ENCODE data around the gene RNF212B. TPM values are rescaled to one million over a fixed set of nuclear protein-coding genes. Genes with fewer than 3 reads are reported as not detected.
"Not testable (repeated sequence)": the region's sequence is repeated elsewhere in the genome, so short reads cannot be mapped to it uniquely, and the experiment has no call there.

The RNF212B gene
- total and polyA plus RNA-seq, 3 donors from 2014 or later = 5.4 to 23.2 (median 18.3) TPM

DNA sequence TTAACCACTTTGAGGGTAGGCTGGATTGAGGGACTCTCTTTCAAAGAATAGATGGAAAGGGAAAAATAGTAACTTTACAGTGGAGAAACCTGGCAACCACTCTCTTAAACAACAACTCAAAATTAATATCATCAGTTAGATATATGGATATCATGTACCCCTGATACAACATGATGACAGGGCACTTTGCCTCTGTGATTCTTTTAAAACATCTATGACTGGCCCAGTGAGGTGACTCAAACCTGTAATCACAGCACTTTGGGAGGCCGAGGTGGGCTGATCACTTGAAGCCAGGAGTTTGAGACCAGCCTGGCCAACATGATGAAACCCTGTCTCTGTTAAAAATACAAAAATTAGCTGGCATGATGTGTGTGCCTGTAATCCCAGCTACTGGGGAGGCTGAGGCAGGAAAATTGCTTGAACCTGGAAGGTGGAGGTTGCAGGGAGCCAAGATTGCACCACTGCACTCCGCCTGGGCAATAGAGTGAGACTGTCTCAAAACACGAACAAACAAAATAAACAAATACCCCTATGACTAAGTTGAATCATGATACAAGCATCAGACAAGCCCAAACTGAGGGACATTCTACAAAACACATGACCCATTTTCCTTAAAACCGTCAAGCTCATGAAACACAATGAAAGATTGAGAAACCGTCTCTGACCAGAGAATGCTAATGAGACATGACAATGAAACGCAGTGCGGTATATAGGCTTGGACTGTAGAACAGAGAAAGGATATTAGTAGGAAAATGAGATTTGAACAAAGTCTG lies 27.9 kb upstream of the RNF212B start:
- H3K4me3 ChIP-seq = no peak overlapping the region
- no peak for DNase-seq
- intact Hi-C loops (cut with DNase I; ENCODE audit: low total_unique reads) = no loop called here
- no peaks in the 10 kb centered on the region for H3K27me3 ChIP-seq
- H3K4me1 ChIP-seq = no peaks in the 10 kb centered on the region
- no peaks in the 10 kb centered on the region for H3K9me3 ChIP-seq
- TF ChIP-seq POLR2A (IDR thresholded peaks at IDR 0.05) = no peak
- TF ChIP-seq, protein P1, sequence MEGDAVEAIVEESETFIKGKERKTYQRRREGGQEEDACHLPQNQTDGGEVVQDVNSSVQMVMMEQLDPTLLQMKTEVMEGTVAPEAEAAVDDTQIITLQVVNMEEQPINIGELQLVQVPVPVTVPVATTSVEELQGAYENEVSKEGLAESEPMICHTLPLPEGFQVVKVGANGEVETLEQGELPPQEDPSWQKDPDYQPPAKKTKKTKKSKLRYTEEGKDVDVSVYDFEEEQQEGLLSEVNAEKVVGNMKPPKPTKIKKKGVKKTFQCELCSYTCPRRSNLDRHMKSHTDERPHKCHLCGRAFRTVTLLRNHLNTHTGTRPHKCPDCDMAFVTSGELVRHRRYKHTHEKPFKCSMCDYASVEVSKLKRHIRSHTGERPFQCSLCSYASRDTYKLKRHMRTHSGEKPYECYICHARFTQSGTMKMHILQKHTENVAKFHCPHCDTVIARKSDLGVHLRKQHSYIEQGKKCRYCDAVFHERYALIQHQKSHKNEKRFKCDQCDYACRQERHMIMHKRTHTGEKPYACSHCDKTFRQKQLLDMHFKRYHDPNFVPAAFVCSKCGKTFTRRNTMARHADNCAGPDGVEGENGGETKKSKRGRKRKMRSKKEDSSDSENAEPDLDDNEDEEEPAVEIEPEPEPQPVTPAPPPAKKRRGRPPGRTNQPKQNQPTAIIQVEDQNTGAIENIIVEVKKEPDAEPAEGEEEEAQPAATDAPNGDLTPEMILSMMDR (IDR thresholded peaks at IDR 0.05) = no peak
- H3K27ac ChIP-seq = no peak overlapping the region
- H3K36me3 ChIP-seq (ENCODE audit: low read depth, missing control alignments) = no peaks in the 10 kb centered on the region
- 93 to 95% methylated on average over 7 of the region's 7 CpGs for WGBS, 2 donors

DNA sequence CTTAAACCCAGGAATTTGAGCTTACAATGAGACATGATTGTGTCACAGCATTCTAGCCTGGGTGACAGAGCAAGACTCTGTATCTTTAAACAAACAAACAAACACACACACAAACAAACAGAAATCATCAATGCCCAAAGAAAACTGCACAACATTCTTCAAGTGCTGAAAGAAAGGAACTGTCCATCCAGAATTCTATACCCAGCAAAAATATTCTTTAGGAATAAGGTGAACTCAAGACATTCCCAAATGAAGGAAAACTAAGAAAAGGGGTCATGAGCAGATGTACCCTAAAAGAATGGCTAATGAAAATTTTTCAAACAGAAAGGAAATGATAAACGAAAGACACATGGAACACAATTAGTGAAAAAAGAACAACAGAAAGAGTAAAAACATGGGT lies 22.3 kb upstream of the RNF212B start:
- Histone ChIP-seq H3K27me3 (no peaks in the 10 kb centered on the region), H3K36me3 (ENCODE audit: low read depth, missing control alignments) (no peaks in the 10 kb centered on the region), H3K4me3 (no peak overlapping the region), H3K27ac (no peak overlapping the region), H3K9me3 (no peaks in the 10 kb centered on the region), H3K4me1 (no peaks in the 10 kb centered on the region)
- WGBS, 2 donors = 90 to 95% methylated on average over 1 of the region's 1 CpG
- intact Hi-C loops (cut with DNase I; ENCODE audit: low total_unique reads) = no loop called here
- DNase-seq = no peak
- TF ChIP-seq, protein P1 (IDR thresholded peaks at IDR 0.05) = no peak
- no peak for TF ChIP-seq POLR2A (IDR thresholded peaks at IDR 0.05)

DNA sequence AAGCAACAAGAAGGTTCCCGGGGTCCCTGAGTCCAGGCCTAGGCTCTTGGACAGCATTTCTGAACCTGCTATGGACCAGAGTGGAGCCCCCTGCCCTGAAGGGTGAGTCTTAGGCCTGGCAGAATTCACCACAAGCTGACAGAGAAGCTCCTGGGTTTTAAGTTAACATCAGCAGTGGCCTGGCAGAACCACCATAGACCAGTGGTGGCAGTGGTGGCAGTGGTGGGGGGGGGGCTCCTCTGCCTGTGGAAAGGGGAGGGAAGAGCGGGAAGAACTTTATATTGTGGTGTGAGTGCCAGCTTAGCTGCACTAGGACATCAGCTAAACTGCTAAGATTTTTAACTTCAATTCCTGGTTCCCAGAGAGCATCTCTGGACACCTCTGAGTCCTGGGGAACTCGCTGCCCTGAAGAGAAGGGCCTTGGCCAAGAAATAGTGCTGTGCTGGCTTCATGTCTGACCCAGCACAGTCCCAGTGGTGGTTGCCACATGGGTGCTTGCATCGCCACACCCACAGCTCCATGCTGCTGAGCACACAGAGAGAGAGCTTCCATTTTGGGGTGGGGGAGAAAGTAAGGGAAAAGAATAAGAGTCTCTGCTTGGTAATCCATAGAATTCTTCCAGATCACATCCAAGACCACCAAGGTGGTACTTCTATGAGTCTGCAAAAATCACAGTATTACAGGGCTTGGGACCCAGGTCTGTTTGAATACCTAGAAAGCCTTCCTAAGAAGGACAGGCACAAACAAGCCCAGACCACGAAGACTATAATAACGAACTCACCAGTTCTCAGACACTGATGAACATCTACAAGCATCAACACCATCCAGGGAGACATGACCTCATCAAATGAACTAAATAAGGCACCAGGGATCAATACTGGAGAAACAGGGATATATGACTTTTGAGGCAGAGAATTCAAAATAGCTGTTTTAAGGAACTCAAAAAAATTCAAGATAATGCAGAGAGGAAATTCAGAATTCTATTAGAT lies 20.4 kb upstream of the RNF212B start:
- WGBS, 2 donors = 83 to 91% methylated on average over 6 of the region's 6 CpGs
- DNase-seq = no peak
- intact Hi-C loops (cut with DNase I; ENCODE audit: low total_unique reads) = no loop called here
- Histone ChIP-seq H3K27ac (no peak overlapping the region), H3K4me3 (no peak overlapping the region), H3K27me3 (no peaks in the 10 kb centered on the region), H3K9me3 (no peaks in the 10 kb centered on the region), H3K36me3 (ENCODE audit: low read depth, missing control alignments) (no peaks in the 10 kb centered on the region), H3K4me1 (no peaks in the 10 kb centered on the region)
- TF ChIP-seq, protein P1 (IDR thresholded peaks at IDR 0.05) = no peak
- no peak for TF ChIP-seq POLR2A (IDR thresholded peaks at IDR 0.05)

DNA sequence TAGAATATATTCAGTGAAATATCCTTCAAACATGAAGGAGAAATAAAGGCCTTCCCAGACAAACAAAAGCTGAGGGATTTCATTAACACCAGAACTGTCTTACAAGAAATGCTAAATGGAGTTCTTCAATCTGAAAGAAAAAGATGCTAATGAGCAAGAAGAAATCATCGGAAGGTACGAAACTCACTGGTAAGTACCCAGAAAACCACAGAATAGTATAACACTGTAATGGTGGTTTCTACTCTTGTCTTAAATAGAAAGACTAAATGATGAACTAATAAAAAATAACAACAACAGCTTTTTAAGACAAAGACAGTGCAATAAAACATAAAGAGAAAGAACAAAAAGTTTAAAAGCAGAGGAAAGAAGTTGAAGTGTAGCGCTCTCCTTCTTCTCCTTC lies 18.7 kb upstream of the RNF212B start:
- no peak for TF ChIP-seq POLR2A (IDR thresholded peaks at IDR 0.05)
- TF ChIP-seq, protein P1 (IDR thresholded peaks at IDR 0.05) = no peak
- intact Hi-C loops (cut with DNase I; ENCODE audit: low total_unique reads) = no loop called here
- H3K4me1 ChIP-seq = no peaks in the 10 kb centered on the region
- 76 to 83% methylated on average over 3 of the region's 3 CpGs for WGBS, 2 donors
- no peaks in the 10 kb centered on the region for H3K36me3 ChIP-seq (ENCODE audit: low read depth, missing control alignments)
- no peaks in the 10 kb centered on the region for H3K27me3 ChIP-seq
- H3K4me3 ChIP-seq = no peak overlapping the region
- no peak overlapping the region for H3K27ac ChIP-seq
- no peaks in the 10 kb centered on the region for H3K9me3 ChIP-seq
- no peak for DNase-seq

DNA sequence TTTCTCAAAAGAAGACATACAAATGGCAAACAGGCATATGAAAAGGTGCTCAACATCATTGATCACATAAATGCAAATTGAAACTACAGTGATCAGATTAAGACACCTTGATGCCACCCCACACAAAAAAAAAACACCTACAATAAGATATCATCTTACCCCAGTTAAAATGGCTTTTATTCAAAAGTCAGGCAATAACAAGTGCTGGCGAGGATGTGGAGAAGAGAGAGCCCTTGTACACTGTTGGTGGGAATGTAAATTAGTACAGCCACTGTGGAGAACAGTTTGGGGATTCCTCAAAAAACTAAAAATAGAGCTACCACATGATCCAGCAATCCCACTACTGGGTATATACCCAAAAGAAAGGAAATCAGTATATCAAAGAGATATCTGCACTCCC lies 12.8 kb upstream of the RNF212B start:
- H3K27ac ChIP-seq; H3K36me3 ChIP-seq (ENCODE audit: low read depth, missing control alignments); H3K4me1 ChIP-seq; H3K9me3 ChIP-seq; H3K4me3 ChIP-seq; DNase-seq; H3K27me3 ChIP-seq; intact Hi-C loops (cut with DNase I; ENCODE audit: low total_unique reads): not testable (repeated sequence)
- whole genome bisulfite sequencing, 2 donors = 89 to 100% methylated on average over 1 of the region's 1 CpG

All from testis (tissue), 3 donors.